ENCODE data around the gene ATP6V0A1.

DNA sequence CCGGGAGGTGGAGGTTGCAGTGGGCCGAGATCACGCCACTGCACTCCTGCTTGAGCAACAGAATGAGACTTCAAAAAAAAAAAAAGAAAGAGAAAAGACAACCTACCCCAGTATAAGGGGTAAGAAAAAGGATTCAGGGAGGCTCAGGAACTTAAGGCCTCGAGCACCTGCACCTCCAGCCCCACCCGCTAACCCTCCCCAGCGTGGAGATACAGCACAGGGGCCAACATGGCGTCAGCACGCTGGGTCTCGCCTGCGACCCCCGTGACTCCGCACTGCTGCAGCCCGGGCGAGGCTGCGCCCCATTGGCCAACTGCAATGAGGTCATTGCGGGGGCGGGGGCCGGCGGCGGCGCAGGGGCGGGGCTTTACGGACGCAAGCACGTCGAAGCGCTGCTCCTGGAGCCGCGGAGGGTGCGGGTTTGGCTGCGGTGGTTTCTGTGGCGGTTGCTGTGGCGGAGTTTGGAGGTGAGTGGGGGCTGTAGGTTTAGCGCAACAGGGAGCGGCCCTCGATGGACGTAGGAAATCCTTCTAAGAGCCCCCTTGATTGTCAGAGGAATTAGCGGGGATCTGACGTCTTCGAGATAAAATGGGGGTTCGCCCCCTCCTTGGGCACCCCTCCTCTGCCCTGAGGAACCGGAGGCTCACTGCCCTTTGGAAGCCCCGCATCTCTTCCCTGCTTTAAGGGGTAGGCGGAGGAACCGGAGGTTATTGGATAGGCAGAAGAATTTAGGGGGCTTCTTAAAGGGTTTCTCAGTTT lies at the start of gene ATP6V0A1:
- TF ChIP-seq SUZ12 (IDR thresholded peaks at IDR 0.05) = no peak
- TF ChIP-seq TARDBP (IDR thresholded peaks at IDR 0.05) = no peak
- peak; percentile 55 for TF ChIP-seq ZNF384 (IDR thresholded peaks at IDR 0.05)
- no peak for TF ChIP-seq LEF1 (IDR thresholded peaks at IDR 0.05; ENCODE audit: borderline replicate concordance)

Data from HEK293T (cell line).